GM19239 (cell line): ENCODE results near the gene SH3D19.
"Not testable (repeated sequence)": the region's sequence is repeated elsewhere in the genome, so short reads cannot be mapped to it uniquely, and the experiment has no call there.

Experiments used
- DNase-seq: peaks from one replicate; pipeline ENCODE4 v3.0.0; 2011; ENCODE audit warnings: low spot score; ENCODE audit not compliant: insufficient read length
- FAIRE-seq: peaks from 2 replicates; lab custom pipeline; 2011; peaks lifted over from hg19 to GRCh38; lab: Jason Lieb, UNC

SH3D19 gene

DNA sequence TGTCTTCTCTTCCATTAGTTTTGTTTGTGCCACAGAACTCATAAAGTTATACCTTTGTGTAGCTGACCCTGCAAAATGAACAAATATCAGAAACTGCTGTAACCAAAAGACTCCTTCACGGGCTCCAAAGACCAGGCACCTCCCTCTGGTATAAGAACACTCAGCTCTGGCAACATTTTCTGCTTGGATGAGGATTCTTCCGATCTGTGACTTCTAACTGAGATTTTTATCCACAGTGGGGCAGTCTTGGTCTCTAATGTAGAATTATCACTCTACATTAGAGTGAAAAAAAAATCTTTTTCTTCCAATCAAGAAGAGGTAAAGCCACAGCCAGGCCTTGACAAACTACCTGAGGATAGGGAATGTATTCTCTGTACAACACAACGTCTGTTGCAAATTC is 86.9 kb downstream of the SH3D19 start:
- FAIRE-seq (no peak), DNase-seq (no peak)

DNA sequence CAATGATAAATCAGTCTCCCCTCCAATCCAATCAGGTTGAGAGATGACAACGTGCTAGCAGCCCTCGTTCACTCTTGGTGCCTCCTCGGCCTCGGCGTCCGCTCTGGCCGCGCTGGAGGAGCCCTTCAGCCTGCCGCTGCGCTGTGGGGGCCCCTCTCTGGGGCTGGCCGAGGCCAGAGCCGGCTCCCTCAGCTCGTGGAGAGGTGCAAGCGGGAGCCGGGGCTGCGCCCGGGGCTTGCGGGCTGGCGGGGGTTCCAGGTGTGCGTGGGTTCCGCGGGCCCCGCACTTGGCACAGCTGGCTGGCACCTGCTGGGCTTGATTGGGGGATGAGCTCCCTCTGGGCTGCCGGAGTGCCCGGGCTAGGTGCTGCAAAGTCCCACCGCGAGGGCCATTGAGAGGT is 89.4 kb downstream of the SH3D19 start:
- FAIRE-seq (no peak), DNase-seq (no peak)

DNA sequence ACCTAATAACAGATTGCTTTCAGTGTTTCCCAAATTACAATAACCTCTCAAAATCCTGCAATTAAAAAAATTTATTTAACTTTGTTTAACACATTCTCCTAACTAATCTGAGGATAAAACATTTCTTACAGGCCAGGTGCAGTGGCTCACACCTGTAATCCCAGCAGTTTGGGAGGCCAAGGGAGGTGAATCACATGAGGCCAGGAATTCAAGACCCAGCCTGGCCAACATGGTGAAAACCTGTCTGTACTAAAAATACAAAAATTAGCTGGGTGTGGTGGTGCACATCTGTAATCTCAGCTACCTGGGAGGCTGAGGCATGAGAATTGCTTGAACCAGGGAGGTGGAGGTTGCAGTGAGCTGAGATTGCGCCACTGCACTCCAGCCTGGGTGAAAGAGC is 90.0 kb downstream of the SH3D19 start:
- not testable (repeated sequence) for DNase-seq, FAIRE-seq

DNA sequence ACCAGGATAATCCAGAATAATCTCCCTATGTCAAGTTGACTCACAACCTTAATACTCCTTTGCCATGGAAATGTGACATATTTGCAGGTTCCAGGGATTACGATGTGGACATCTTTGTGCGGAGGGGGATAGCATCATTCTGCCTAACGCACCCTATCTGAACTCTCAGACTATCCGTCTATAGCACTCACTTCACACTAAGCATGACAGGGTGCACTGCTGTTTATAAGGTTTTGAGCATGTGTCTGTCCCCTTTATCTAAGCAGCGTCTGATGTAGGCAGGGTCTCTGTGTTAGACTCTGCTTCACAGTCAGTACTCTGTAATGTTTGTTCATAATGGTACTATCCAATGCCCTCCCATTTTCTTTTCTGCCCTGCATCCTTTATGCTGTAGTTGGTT is 91.8 kb downstream of the SH3D19 start:
- no peak for FAIRE-seq
- DNase-seq: no peak

DNA sequence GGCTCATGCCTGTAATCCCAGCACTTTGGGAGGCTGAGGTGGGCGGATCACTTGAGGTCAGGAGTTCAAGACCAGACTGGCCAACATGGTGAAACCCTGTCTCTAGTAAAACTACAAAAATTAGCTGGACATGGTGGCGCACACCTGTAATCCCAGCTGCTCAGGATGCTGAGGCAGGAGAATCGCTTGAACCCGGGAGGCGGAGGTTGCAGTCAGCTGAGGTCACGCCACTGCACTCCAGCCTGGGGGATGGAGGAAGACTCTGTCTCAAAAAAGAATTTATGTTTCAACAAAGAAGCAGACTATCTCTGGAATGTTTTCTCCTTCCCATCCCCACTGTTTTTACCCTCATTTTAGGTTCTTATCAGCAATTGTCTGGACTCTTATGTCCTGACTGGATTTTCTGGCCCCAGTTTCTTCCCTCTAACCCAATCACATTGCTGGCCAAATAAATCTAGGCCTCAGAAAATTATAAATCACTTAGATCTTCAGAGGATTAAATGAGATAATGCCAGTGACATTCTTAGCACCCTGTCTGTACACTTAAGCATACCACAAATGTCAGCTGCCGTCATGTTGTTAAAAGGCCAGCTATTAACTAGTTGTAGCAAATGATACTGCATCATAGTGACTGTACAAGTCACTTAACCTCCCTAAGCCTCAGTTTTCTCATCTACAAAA is 93.3 kb downstream of the SH3D19 start:
- DNase-seq (no peak), FAIRE-seq (no peak)

DNA sequence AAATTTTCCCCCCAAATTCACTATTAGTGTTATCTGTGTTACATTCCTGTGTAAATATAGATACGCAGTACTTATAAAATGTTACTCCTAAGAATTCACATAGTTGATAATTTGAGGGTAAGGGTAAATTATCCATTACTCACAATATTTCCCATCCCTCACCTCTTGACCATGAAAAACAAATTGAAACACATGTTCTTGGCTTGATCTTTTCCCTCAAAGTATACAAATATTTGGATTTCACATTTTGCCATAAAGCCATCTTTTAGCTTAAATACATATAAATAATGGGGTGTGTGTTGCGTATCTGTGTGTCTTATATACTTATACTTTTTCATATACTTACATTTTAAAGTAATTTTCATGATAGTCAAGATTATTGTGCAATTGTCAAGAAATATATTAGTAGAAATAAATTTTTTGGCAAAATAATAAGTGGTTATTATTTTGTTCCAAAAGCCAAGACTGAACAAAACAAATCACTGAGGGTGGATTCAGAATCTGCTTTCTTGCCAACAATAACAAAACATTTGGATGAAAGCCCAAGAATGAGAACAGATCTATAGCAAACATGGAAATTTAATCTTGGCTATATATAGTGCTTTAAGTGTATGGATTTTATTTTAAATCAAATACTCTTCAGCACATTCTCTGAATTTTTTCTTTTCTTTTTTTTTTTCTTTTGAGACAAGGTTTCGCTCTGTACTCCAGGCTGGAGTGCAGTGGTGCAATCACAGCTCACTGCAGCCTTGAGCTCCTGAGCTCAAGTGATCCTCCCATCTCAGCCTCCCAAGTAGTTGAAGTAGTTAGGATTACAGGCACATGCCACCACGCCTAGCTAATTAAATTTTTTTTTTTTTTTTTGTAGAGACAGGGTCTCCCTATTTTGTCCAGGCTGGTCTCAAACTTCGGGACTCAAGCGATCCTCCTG is 97.0 kb downstream of the SH3D19 start:
- DNase-seq: no peak
- no peak for FAIRE-seq

DNA sequence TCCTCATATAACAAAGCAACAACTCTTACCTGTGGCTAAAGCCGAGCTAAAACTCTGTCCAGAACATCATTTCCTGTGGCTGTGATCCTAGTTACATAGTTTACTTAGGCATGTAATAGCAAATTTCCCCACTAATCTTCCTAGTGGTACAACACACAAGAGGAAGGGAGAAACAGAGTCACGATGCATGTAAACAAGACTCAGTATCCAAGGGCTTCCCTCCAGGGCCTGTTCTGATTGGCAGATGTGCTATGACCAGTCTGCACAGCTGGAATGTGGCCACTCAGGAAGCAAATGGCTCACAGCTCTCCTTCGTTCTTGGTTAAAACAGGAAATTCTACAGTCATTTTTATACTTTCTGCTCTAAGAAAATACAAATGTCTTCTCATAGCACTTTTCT is 97.7 kb downstream of the SH3D19 start:
- FAIRE-seq: no peak
- no peak for DNase-seq

DNA sequence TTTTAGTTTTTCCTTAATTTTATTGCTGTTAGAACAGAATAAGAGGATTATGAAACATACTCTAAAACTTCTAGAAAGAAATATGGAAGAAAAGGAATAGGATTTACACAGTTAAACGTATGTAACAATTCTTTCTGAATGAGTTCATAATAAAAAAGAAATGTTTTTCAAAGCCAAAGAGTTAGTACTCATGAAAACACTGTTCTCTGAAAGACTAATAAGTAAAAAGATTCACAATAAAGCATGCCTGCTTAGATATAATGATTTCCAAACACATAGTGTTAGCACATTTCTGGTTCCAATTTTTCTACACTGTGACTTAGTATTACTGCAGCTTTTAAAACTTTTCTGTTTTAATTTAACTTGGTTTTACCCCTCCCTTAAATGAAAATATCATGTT is 98.2 kb downstream of the SH3D19 start:
- FAIRE-seq (no peak), DNase-seq (no peak)

DNA sequence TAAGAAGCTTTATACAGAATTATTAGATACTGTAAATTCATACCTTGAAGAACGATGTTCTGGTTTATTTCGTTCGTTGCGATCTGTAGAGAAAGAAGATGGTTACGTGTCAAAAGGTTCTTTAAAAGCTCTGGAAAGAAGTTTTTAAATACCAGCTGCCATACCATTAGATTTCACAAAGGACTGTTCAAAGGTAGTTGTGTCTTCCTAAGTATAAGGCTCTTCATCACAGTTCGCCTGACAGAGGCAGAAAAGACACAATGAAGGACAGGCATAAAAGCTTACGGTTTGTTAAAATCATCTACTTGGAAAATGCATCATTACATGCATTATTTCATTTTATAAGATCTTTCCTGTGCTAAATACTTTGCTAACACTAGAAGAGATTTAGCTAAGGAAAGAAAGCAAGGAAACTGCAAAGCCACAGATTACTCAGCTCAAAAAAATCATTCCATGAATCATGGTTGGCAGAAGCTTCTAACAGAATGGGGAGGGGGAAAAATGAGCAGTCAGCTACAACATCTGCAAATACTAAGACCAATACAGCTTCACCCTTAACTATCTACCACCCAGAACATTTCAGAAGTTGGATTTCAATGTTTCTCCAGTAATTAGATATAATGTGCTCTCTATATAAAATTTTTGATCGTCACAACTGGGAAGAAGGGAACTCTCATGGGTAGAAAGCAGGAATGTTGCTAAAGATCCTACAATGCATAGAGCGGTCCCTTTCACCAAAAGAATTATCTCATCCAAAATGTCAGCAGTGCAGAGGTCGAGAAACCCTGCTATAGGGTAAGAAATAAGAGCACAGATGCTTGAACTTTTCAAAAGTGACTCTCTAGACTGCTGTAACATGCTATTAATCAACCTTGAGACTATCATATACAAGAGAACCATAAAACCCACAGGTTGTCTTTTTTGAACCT is 99.1 kb downstream of the SH3D19 start:
- no peak for DNase-seq
- no peak for FAIRE-seq

DNA sequence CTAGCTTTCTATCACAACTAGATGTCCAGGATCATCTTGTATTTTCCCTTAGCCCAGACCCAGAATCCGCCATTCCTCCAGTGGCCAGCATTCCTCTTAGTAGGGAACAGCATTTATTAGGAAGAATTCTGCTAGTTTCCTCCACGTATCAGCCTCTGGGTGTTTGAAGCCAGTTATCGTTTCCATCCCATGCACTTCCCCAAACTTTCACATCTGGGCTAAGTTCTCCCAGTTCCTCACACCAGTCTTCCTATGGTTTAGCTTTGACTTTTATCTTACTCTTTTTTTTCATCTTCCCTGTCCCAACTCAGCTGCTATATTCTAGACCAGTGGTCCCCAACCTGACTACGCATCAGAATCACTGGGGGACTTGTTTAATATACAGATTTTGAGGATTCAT is 101.9 kb downstream of the SH3D19 start:
- FAIRE-seq (no peak), DNase-seq (no peak)

DNA sequence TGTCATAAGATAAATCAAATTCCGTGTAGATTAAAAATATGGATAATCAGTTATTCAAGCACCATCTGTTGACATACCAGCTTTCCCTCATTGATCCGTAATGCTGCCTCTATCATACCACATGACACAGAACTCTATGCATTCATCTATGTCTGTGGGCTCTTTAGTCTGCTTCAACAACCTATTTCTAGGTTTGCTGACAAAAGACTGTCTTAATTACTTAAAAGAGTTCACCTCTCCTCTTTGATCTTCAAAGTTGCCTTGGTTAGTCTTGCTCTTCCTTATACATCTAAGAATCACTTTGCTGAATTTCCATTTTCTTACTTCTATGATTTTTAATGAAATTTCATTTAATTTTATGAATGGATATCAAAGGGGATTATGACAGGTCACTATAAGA is 105.5 kb downstream of the SH3D19 start:
- DNase-seq (no peak), FAIRE-seq (no peak)

DNA sequence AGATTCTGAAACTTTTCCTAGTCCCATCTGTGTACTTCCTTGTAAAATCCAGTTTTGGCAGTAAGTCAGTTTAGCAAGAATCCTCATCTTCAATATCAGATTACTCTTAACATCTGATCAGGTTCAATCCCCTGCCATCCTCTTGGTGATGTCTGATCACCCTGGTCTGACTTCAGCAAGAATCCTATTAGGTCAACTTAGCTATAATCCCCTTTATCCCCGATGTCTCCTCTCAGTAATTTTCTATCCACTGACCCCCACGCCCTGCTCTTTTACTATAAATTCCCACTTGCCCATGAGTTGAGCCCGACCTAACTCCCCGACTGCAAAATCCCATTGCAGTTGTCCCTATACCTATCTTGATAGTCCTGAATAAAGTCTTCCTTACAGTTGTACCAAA is 106.3 kb downstream of the SH3D19 start:
- DNase-seq: no peak
- no peak for FAIRE-seq

DNA sequence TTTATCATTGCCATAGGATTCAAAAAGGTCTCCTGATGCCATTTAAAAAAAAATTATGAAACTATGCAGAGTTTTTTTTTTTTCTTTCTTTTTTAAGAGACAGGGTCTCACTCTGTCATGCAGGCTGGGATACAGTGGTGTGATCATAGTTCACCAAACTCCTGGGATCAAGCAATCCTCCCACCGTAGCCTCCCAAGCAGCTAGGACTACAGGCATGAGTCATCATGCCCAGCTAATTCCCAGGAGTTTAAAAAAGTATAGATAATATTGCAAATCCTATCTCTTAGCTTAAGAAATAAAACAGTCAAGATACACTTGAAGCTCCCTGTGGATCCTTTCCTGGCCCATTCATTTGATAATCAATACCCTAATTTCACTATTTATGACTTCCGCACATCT is 107.1 kb downstream of the SH3D19 start:
- FAIRE-seq (no peak), DNase-seq (no peak)

DNA sequence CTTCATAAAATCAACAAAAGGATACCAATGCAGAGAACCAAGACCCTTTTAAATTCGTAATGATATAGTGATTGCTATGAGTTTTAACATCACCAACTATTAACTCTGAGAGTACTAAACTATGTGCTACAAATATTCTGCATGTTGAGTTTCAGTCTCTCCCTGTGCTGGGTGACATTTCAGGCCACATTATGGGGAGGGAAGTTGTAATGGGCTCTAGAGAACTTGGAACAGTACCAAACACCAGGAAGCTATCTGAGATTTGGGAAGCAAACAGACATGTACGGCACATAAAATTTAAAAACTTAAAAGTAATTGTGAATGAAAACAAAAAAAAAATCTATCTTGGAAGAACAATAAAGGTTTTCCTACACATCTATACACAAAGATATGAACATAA is 108.1 kb downstream of the SH3D19 start:
- no peak for DNase-seq
- FAIRE-seq: no peak

DNA sequence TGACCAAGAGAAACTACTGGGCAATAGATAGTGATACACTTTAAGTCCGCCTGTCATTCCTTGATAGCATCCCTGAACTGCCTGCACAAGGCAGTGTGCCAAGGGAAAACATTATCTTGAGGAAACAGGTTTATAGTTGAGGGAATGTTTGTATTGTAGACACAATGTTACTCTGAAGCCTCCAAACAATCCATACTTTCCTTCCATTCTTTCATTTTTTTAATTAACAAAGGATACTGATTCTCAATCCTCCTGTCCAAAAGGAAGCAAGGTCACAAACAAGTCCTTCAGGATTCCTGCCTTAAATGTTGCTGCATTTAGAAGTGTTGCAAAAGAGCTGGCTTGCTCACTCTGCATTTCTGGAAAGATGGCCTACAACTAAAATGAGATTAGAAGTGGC is 110.1 kb downstream of the SH3D19 start:
- DNase-seq (no peak), FAIRE-seq (no peak)

DNA sequence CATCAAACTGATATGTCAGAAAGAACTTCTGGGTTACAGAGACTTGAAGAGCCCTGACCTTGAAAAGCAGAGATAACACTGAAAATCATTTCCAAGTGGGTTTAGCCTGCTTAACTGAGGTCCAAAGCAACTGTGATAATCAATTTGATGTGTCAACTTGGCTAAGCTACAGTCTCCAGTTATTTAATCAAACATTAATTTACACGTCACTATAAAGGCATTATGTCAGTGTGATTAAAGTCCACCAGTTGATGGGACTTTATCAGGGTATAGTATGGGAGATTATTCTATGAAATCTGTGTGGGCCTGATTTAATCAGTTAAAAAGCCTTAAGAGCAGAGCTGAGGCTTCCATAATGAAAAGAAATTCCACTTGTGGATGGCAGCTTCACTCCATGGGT is 117.5 kb downstream of the SH3D19 start:
- FAIRE-seq: no peak
- DNase-seq: no peak

DNA sequence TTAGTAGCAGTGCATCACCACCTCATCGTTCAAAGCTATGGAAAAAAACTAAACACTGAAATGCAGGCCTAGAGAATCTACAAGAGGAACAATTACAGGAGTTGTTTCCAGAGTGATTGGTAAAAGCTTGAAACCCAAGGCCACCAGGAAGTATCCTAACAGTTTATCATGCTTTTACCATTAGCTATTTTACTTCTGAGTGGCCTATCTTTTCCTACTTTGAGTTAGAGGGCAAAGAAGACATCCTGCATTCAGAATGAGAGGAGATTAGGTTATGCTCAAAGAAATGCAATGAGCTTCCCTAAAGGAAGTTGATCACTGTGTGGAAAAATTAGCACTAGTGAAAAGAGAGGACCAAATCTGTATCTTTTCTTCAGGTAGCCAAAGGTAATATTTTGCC is 118.2 kb downstream of the SH3D19 start:
- FAIRE-seq (no peak), DNase-seq (no peak)

DNA sequence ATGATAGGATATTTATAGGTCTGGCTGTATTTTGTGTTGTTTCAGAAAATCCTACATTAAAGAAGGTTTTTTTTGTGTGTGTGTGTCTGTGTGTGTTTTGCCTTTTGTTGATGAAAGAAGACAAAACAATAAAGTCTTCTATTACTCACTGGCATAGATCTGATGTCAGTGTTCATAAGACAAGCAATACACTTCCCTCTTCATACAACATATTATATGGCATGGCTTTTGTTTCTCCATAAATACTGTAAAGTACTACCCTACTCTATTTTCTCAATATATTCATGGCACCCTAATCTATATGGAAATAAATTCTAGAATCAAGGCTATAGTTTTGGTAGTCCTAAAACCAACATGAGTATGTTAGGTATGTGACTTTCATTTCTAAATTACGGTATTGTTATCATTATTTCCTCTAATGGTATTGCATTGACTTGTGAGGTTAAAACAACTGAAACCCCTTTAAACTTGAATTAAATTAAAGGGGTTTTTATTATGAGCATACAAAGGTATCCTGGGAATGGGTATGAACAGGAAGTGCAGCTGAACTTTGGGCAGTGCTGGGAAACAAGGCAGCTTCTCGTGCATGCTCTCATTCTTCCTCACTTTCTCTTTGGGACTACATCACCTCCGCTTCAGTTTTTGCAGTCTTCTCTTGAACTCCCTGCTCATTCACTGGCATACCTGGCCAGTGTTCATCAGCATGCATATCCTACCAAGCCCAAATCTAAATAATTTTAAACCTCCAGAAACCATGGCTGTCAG is 119.0 kb downstream of the SH3D19 start:
- FAIRE-seq (no peak), DNase-seq (no peak)

DNA sequence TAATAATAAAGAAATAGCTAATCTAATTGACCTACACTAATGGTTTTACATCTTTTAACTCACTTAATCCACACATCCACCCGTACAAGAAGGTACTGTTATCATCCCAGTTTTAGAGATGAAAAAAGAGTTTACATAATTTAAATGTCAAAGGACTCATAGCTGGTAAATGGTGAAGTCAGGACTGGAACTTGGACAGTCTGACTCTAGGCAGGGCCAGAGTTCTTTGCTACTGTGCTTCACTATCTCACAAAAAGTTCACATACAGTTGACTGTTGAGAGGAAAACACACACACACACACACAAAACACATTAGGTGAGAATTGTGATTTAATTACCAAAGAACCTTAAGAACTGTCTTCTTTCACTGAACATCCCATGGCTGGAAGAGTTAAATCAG is 119.7 kb downstream of the SH3D19 start:
- DNase-seq (no peak), FAIRE-seq (no peak)

DNA sequence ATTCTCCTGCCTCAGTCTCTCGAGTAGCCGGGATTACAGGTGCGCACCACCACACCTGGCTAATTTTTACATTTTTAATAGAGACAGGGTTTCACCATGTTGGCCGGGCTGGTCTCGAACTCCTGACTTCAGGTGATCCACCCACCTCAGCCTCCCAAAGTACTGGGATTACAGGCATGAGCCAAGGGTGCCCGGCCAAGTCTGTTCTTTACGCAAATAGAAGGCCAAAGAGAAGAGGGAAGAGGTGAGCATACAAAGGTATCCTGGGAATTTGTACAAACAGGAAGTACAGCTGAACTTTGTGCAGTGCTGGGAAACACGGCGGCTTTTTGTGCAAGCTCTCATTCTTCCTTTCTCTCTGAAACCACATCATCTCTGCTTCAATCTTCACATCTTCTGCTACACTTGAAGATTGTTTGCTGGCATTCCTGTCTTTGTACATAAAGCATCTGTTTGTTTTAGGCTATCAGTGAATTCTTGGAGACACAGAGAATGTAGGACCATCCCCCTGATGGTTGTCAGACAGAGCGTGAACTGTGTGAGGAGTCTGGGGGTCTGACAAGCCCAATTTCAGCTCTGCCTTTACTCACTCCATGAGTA is 120.4 kb downstream of the SH3D19 start:
- DNase-seq: no peak
- FAIRE-seq: no peak
